ENCODE data around the gene SYNPO2L. TPM values are rescaled to one million over a fixed set of nuclear protein-coding genes. Genes with fewer than 3 reads are reported as not detected.

SYNPO2L gene
- total RNA-seq, 1 experiment from 2014 or later, result not detected

DNA sequence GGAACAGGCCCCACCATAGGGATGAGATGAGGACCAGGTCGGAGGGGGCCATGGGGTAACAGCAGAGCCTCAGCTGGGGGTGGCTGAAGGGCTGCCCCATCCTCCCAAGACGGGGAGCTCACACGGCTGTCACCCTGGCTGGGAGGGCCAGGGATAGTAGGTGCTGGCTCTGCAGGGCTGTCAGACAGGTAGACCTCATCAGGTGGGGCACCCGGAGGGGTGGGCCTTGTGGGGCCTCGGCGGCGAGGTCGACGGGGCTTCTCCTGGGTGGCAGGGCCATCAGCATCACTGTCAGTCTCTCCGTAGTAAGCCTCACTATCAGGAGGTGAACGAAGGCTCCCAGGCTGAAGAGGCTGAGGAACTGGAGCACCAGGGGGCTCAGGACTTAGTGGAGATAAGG is 2.6 kb downstream of the SYNPO2L start:
- Histone ChIP-seq H3K4me3 (no peak overlapping the region), H3K9me3 (no peaks in the 10 kb centered on the region), H3K27me3 (no peaks in the 10 kb centered on the region), H3K36me3 (no peaks in the 10 kb centered on the region)
- DNase-seq, result no peak

GRCh38 chr10:73650537-73651331 is 5.1 kb downstream of the SYNPO2L start:
- no peak overlapping the region for H3K4me3 ChIP-seq
- DNase-seq, result no peak
- no peaks in the 10 kb centered on the region for H3K9me3 ChIP-seq
- H3K27me3 ChIP-seq, result no peaks in the 10 kb centered on the region
- no peaks in the 10 kb centered on the region for H3K36me3 ChIP-seq

- Histone ChIP-seq H3K4me3 (no peak overlapping the region), H3K9me3 (no peaks in the 10 kb centered on the region), H3K27me3 (no peaks in the 10 kb centered on the region), H3K36me3 (no peaks in the 10 kb centered on the region)
- no peak for DNase-seq
Measured at GRCh38 chr10:73649876-73650536, 5.8 kb downstream of the SYNPO2L start.

DNA sequence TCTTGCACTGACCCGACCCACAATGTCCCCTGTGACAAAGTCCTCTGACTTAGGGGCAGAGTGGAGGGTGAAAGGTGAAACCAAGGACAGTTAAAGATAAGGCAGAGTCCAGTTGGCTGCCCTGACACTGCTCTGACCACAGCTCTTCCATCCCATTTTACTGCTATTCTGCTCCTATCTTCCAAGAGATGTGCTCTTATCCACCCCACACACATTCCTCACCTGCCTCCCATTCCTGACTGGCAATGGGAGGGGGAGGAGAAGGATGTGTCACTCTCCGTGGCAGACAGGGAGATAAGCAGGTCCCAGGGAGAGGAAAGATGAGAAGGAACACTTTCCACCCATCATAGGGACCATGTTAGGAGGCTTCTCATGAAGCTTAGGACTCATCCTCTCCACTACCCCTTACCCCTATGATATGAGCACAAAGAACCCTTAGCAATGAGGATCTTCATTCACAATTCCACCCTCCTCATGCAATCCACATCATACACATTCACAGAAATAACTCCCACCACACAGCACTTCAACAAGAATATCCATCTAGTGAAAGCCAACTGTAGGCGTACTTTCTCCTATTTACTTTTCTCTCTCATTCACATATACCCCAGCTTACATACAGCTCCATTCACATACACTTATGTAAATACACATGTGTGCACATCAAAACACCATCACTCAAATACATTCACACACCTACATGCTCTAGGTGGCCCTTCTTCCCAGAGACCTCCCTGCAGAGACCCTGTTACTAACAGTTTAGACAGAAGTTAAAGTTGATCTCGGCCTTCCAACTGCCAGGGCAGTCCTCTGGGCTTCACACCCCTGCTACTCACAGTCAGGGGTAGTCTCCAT is 6.6 kb downstream of the SYNPO2L start:
- H3K4me3 ChIP-seq, result no peak overlapping the region
- no peak for DNase-seq

GRCh38 chr10:73647875-73648651 is 7.8 kb downstream of the SYNPO2L start:
- Histone ChIP-seq H3K36me3 (no peaks in the 10 kb centered on the region), H3K4me3 (no peak overlapping the region), H3K27me3 (no peaks in the 10 kb centered on the region), H3K9me3 (no peaks in the 10 kb centered on the region)
- DNase-seq, result no peak

More for the DNA sequence above, 6.6 kb downstream of the SYNPO2L start:
- no peaks in the 10 kb centered on the region for H3K27me3 ChIP-seq
- H3K36me3 ChIP-seq, result no peaks in the 10 kb centered on the region
- no peaks in the 10 kb centered on the region for H3K9me3 ChIP-seq

DNA sequence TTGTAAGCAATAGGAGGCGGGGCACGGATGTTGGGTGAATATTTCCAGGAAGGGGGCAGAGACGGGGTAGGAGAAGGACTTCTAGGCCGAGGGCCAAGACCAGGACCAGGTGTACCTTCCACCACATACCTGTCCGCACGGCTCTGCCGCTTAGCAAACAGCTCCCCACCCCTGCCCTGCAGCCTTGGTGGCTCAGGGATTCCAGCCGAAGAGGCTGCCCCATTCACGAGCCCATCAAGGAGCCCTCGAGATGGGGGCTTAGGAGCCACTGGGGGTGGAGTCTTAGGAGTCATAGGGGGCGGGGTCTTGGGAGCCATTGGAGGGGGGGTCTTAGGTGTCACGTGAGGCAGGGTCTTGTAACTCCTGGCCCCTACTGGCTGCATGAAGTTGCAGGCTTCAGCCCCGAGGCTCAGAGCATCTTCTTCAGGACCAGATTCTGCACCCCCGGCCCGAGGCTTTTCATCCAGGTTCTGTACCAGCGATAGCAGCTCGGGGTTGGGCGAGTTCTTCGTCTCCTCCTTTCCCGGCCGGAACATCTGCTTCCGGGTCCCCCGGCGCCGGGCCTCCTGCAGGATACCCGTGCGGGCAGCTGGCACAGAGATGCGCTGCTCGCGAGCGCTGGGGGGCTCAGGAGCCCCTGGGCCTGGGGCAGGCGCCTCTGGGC is 8.5 kb downstream of the SYNPO2L start:
- no peak for DNase-seq
- Histone ChIP-seq H3K4me3 (no peak overlapping the region), H3K27me3 (no peaks in the 10 kb centered on the region), H3K9me3 (no peaks in the 10 kb centered on the region), H3K36me3 (no peaks in the 10 kb centered on the region)

- Histone ChIP-seq H3K27me3 (no peaks in the 10 kb centered on the region), H3K36me3 (no peaks in the 10 kb centered on the region), H3K4me3 (no peak overlapping the region), H3K9me3 (no peaks in the 10 kb centered on the region)
- DNase-seq, result no peak
Measured at GRCh38 chr10:73646598-73647041, 9.2 kb downstream of the SYNPO2L start.

- no peaks in the 10 kb centered on the region for H3K36me3 ChIP-seq
- no peak overlapping the region for H3K4me3 ChIP-seq
- no peak for DNase-seq
- no peaks in the 10 kb centered on the region for H3K27me3 ChIP-seq
- no peaks in the 10 kb centered on the region for H3K9me3 ChIP-seq
Measured at GRCh38 chr10:73645251-73645650, 10.6 kb downstream of the SYNPO2L start.

GRCh38 chr10:73644767-73645166 is 11.1 kb downstream of the SYNPO2L start:
- Histone ChIP-seq H3K9me3 (no peaks in the 10 kb centered on the region), H3K4me3 (no peak overlapping the region)
- DNase-seq, result no peak

GRCh38 chr10:73644015-73644743 is 11.7 kb downstream of the SYNPO2L start:
- Histone ChIP-seq H3K36me3 (no peaks in the 10 kb centered on the region), H3K4me3 (no peak overlapping the region), H3K9me3 (no peaks in the 10 kb centered on the region), H3K27me3 (no peaks in the 10 kb centered on the region)
- peak; percentile 27 for DNase-seq

More at GRCh38 chr10:73644767-73645166, 11.1 kb downstream of the SYNPO2L start:
- Histone ChIP-seq H3K27me3 (no peaks in the 10 kb centered on the region), H3K36me3 (no peaks in the 10 kb centered on the region)

- H3K4me3 ChIP-seq, result no peak overlapping the region
- DNase-seq, result no peak
- H3K9me3 ChIP-seq, result no peaks in the 10 kb centered on the region
- no peaks in the 10 kb centered on the region for H3K27me3 ChIP-seq
- no peaks in the 10 kb centered on the region for H3K36me3 ChIP-seq
Measured at GRCh38 chr10:73643362-73643761, 12.5 kb downstream of the SYNPO2L start.

- no peak for DNase-seq
- Histone ChIP-seq H3K36me3 (no peaks in the 10 kb centered on the region), H3K27me3 (no peaks in the 10 kb centered on the region), H3K9me3 (no peaks in the 10 kb centered on the region), H3K4me3 (no peak within 1 kb of the TSS)
Measured at GRCh38 chr10:73641328-73642060, 14.3 kb downstream of the SYNPO2L start, which contains the start of gene MYOZ1. Gene MYOZ1, minus strand, starts transcription at chr10:73641474. Its CDS starts 1,457 bp downstream, at chr10:73640017.

DNA sequence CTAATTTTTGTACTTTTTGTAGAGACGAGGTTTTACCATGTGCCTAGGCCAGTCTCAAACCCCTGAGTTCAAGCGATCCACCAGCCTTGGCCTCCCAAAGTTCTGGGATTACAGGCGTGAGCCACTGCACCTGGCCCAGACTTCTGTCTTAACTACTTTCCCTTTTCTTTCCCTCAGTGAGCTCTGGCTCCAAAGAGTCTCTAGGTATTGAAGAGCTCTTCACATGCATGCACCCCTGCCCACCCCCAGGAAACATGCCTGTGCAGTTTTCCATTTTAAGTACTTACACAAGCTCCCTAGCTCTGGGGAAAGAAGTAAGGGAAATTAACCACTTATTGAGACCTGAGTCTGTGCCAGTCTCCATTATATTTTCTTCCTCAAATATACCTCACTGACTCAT is 16.5 kb downstream of the SYNPO2L start:
- Histone ChIP-seq H3K27me3 (no peaks in the 10 kb centered on the region), H3K9me3 (no peaks in the 10 kb centered on the region), H3K36me3 (no peaks in the 10 kb centered on the region), H3K4me3 (no peak overlapping the region)
- DNase-seq, result no peak

GRCh38 chr10:73635781-73636180 is 20.0 kb downstream of the SYNPO2L start:
- Histone ChIP-seq H3K4me3 (no peak overlapping the region), H3K9me3 (no peaks in the 10 kb centered on the region), H3K36me3 (no peaks in the 10 kb centered on the region), H3K27me3 (no peaks in the 10 kb centered on the region)
- DNase-seq, result no peak

- H3K36me3 ChIP-seq, result no peaks in the 10 kb centered on the region
- H3K4me3 ChIP-seq, result no peak overlapping the region
- peak; percentile 44 for DNase-seq
- no peaks in the 10 kb centered on the region for H3K9me3 ChIP-seq
- no peaks in the 10 kb centered on the region for H3K27me3 ChIP-seq
Measured at GRCh38 chr10:73634421-73634820, 21.4 kb downstream of the SYNPO2L start.

Measured in MG63 (cell line).